H9 (cell line): ENCODE results near the gene TNFSF9. TPM values are rescaled to one million over a fixed set of nuclear protein-coding genes. Genes with fewer than 3 reads are reported as not detected.

Source experiments
- DNase-seq: peaks from one replicate; pipeline ENCODE4 v3.0.0-alpha.2; 2017
- H2AFZ ChIP-seq: one replicate; pipeline ENCODE4 v1.6.1; 2013; ENCODE audit warnings: mild to moderate bottlenecking, low read length, control low read depth, moderate library complexity
- H2AK5ac ChIP-seq: 2 replicates; pipeline ENCODE4 v1.6.1; 2013; ENCODE audit warnings: low read length, control low read depth, mixed read lengths; ENCODE audit not compliant: insufficient read length
- H2BK120ac ChIP-seq: one replicate; pipeline ENCODE4 v1.6.1; 2013; ENCODE audit warnings: low read depth, mild to moderate bottlenecking, low read length, control low read depth, inconsistent platforms; ENCODE audit not compliant: poor library complexity, severe bottlenecking
- H2BK12ac ChIP-seq: 2 replicates; pipeline ENCODE4 v1.6.1; 2013; ENCODE audit warnings: low read length, control low read depth, mixed read lengths, low read depth; ENCODE audit not compliant: insufficient read length
- H2BK15ac ChIP-seq: 2 replicates; pipeline ENCODE4 v1.6.1; 2013; ENCODE audit warnings: low read depth, low read length, control low read depth
- H2BK20ac ChIP-seq: one replicate; pipeline ENCODE4 v1.6.1; 2013; ENCODE audit warnings: low read depth, mild to moderate bottlenecking, low read length, control low read depth, inconsistent platforms; ENCODE audit not compliant: poor library complexity, severe bottlenecking
- H2BK5ac ChIP-seq: 2 replicates; pipeline ENCODE4 v1.6.1; 2013; ENCODE audit warnings: low read length, control low read depth, mixed read lengths; ENCODE audit not compliant: insufficient read length
- H3K14ac ChIP-seq: 2 replicates; pipeline ENCODE4 v1.6.1; 2013; ENCODE audit warnings: low read length, control low read depth; ENCODE audit not compliant: insufficient read depth
- H3K18ac ChIP-seq: 2 replicates; pipeline ENCODE4 v1.6.1; 2013; ENCODE audit warnings: low read depth, mild to moderate bottlenecking, mixed read lengths, low read length, control low read depth; ENCODE audit not compliant: insufficient read length
- H3K23ac ChIP-seq: 2 replicates; pipeline ENCODE4 v1.6.1; 2013; ENCODE audit warnings: low read length, control low read depth, mixed read lengths, low read depth; ENCODE audit not compliant: insufficient read length
- H3K23me2 ChIP-seq: 2 replicates; pipeline ENCODE4 v1.6.1; 2013; ENCODE audit warnings: low read depth, mild to moderate bottlenecking, mixed read lengths, low read length, control low read depth; ENCODE audit not compliant: insufficient read length, poor library complexity, severe bottlenecking
- H3K27ac ChIP-seq: 2 replicates; pipeline ENCODE4 v1.5.1; 2013; ENCODE audit warnings: low read length, control low read depth, mixed read lengths, low read depth; ENCODE audit not compliant: insufficient read length
- H3K27me3 ChIP-seq: 2 replicates; pipeline ENCODE4 v1.6.1; 2013; ENCODE audit warnings: low read length, control low read depth, inconsistent platforms; ENCODE audit not compliant: insufficient read depth
- H3K4ac ChIP-seq: 2 replicates; pipeline ENCODE4 v1.6.1; 2013; ENCODE audit warnings: low read depth, mild to moderate bottlenecking, control low read depth, inconsistent platforms, low read length, moderate library complexity
- H3K4me1 ChIP-seq: 2 replicates; pipeline ENCODE4 v1.6.1; 2013; ENCODE audit warnings: low read length, control low read depth, inconsistent platforms; ENCODE audit not compliant: insufficient read depth
- H3K4me2 ChIP-seq: 2 replicates; pipeline ENCODE4 v1.6.1; 2013; ENCODE audit warnings: low read length, control low read depth, mixed read lengths; ENCODE audit not compliant: insufficient read length, insufficient read depth
- H3K56ac ChIP-seq: 2 replicates; pipeline ENCODE4 v1.6.1; 2013; ENCODE audit warnings: low read depth, mild to moderate bottlenecking, mixed read lengths, low read length, control low read depth; ENCODE audit not compliant: insufficient read length
- H3K79me1 ChIP-seq: 2 replicates; pipeline ENCODE4 v1.6.1; 2013; ENCODE audit warnings: low read depth, mild to moderate bottlenecking, moderate library complexity, low read length, control low read depth, inconsistent platforms; ENCODE audit not compliant: insufficient read depth, poor library complexity, severe bottlenecking
- H3K79me2 ChIP-seq: 2 replicates; pipeline ENCODE4 v1.6.1; 2013; ENCODE audit warnings: low read length, control low read depth, inconsistent platforms; ENCODE audit not compliant: insufficient read depth
- H3K9ac ChIP-seq: 2 replicates; pipeline ENCODE4 v1.6.1; 2013; ENCODE audit warnings: low read length, control low read depth, mixed read lengths; ENCODE audit not compliant: insufficient read length; ENCODE audit errors: extremely low read depth
- H3K9me3 ChIP-seq: one replicate; pipeline ENCODE4 v1.6.1; 2013; ENCODE audit warnings: low read depth, low read length, inconsistent platforms; ENCODE audit not compliant: control insufficient read depth
- H3T11ph ChIP-seq: one replicate; pipeline ENCODE4 v1.6.1; 2013; ENCODE audit warnings: mild to moderate bottlenecking, low read length, control low read depth, inconsistent platforms
- H4K20me1 ChIP-seq: one replicate; pipeline ENCODE4 v1.6.1; 2013; ENCODE audit not compliant: control insufficient read depth, insufficient read length, insufficient read depth
- H4K5ac ChIP-seq: 2 replicates; pipeline ENCODE4 v1.6.1; 2013; ENCODE audit warnings: low read depth, mild to moderate bottlenecking, mixed read lengths, low read length, control low read depth; ENCODE audit not compliant: insufficient read length
- H4K8ac ChIP-seq: replicated peaks from 2 replicates; pipeline ENCODE4 v1.6.1; 2013; ENCODE audit warnings: low read length, control low read depth, mixed read lengths, low read depth; ENCODE audit not compliant: insufficient read length
- H4K91ac ChIP-seq: 2 replicates; pipeline ENCODE4 v1.6.1; 2013; ENCODE audit warnings: low read depth, mild to moderate bottlenecking, moderate library complexity, mixed read lengths, low read length, control low read depth; ENCODE audit not compliant: insufficient read length
- H3K27ac Mint-ChIP-seq, 3 experiments: 2 replicates in 2 of 3; 3 replicates in 1 of 3; pipeline ENCODE4 v1.8.0; 2020 to 2021; ENCODE audit warnings: mixed read lengths in 3 of 3, mild to moderate bottlenecking in 1 of 3, moderate library complexity in 1 of 3
- H3K27me3 Mint-ChIP-seq: 2 replicates; pipeline ENCODE4 v1.8.0; 2021; ENCODE audit warnings: low read depth, mild to moderate bottlenecking, moderate library complexity, mixed read lengths
- H3K36me3 Mint-ChIP-seq, 3 experiments: 2 replicates in 2 of 3; 3 replicates in 1 of 3; pipeline ENCODE4 v1.8.0; 2020 to 2021; ENCODE audit warnings: low read depth in 3 of 3, mixed read lengths in 3 of 3; ENCODE audit not compliant: insufficient read depth in 1 of 3
- H3K4me1 Mint-ChIP-seq, 2 experiments: 2 replicates each; pipeline ENCODE4 v1.8.0; 2020; ENCODE audit warnings: mixed read lengths in 2 of 2
- H3K4me3 Mint-ChIP-seq, 2 experiments: 2 replicates in 1 of 2; 3 replicates in 1 of 2; pipeline ENCODE4 v1.8.0; 2020 to 2021; ENCODE audit warnings: mild to moderate bottlenecking in 2 of 2, mixed read lengths in 2 of 2, moderate library complexity in 1 of 2
- H3K9me3 Mint-ChIP-seq, 2 experiments: 2 replicates in 1 of 2; 3 replicates in 1 of 2; pipeline ENCODE4 v1.8.0; 2020; ENCODE audit warnings: mild to moderate bottlenecking in 2 of 2, mixed read lengths in 2 of 2, moderate library complexity in 1 of 2
- WGBS: extraction: QIAGEN DNeasy Blood & Tissue Kit; methylation state at CpG from one replicate; pipeline ENCODE4 v1.1.7; 2013; ENCODE audit warnings: missing lambda C conversion rate, low lambda C conversion rate, mixed read lengths; ENCODE audit not compliant: insufficient read length; ENCODE audit errors: extremely low coverage; 5-methylcytosine and 5-hydroxymethylcytosine counted together
- total RNA-seq: library from RNA; stranded (reverse); gene quantifications from 2 replicates; pipeline ENCODE4 v1.2.1, GENCODE V29; 2021
- TF ChIP-seq, protein P1 (sequence below): fragments of 200-600 bp; sonication (generic); conservative IDR thresholded peaks from 3 replicates; pipeline ENCODE4 v1.8.0; 2021; ENCODE audit warnings: antibody characterized with exemption, mild to moderate bottlenecking

Gene TNFSF9
- total RNA-seq, 1 experiment from 2014 or later, result 1.9 TPM

DNA sequence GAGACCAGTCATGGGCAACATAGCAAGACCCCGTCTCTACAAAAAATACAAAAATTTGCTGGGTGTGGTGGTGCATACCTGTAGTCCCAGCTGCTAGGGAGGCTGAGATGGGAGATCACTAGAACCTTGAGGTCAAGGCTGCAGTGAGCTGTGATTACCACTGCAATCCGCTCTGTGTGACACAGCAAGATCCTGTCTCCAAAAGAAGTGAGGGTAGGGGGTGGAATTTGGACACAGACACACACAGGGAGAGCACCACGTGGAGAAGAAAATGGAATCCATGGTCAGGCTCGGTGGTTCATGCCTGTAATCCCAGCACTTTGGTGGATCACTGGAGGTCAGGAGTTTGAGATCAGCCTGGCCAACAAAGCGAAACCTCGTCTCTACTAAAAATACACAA is 8.7 kb downstream of the TNFSF9 start:
- Histone ChIP-seq H3K27me3 (no peaks in the 10 kb centered on the region), H2AK5ac (no peak overlapping the region), H3K18ac (no peak overlapping the region), H2AFZ (no peak overlapping the region), H3K14ac (no peak overlapping the region), H4K20me1 (no peaks in the 10 kb centered on the region), H3K23ac (no peak overlapping the region), H3K4me1 (no peaks in the 10 kb centered on the region), H3K9me3 (no peaks in the 10 kb centered on the region), H3K4ac (no peak overlapping the region), H3K4me2 (no peak overlapping the region), H3T11ph (no peak overlapping the region), H3K79me2 (no peaks in the 10 kb centered on the region), H2BK12ac (no peak overlapping the region), H3K23me2 (no peaks in the 10 kb centered on the region), H2BK15ac (no peak overlapping the region), H3K56ac (no peak overlapping the region), H4K91ac (no peak overlapping the region), H2BK120ac (no peak overlapping the region), H3K9ac (no peak overlapping the region), H4K8ac (no peak overlapping the region), H4K5ac (no peak overlapping the region), H2BK5ac (no peak overlapping the region), H3K79me1 (no peaks in the 10 kb centered on the region), H2BK20ac (peak overlapping the region; percentile 27), H3K27ac (no peak overlapping the region)
- Mint-ChIP-seq H3K27ac (no peak overlapping the region), H3K36me3 (peaks cover 2 to 13% (median 12%) of the 10 kb centered on the region in 3 experiments; a peak in 6 of 7 replicates), H3K4me3 (no peak overlapping the region), H3K27me3 (peaks cover 29% of the 10 kb centered on the region), H3K9me3 (peaks cover 6 to 36% of the 10 kb centered on the region in 2 experiments), H3K4me1 (peaks cover 0 to under 1% of the 10 kb centered on the region in 2 experiments; a peak in 2 of 4 replicates)
- no peak for DNase-seq
- TF ChIP-seq, protein P1, sequence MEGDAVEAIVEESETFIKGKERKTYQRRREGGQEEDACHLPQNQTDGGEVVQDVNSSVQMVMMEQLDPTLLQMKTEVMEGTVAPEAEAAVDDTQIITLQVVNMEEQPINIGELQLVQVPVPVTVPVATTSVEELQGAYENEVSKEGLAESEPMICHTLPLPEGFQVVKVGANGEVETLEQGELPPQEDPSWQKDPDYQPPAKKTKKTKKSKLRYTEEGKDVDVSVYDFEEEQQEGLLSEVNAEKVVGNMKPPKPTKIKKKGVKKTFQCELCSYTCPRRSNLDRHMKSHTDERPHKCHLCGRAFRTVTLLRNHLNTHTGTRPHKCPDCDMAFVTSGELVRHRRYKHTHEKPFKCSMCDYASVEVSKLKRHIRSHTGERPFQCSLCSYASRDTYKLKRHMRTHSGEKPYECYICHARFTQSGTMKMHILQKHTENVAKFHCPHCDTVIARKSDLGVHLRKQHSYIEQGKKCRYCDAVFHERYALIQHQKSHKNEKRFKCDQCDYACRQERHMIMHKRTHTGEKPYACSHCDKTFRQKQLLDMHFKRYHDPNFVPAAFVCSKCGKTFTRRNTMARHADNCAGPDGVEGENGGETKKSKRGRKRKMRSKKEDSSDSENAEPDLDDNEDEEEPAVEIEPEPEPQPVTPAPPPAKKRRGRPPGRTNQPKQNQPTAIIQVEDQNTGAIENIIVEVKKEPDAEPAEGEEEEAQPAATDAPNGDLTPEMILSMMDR, result no peak
- no CpG with 5 or more reads among the region's 6 CpGs for WGBS
